A204.1 (cell line): ENCODE results near the gene PHETA1.
"Not testable (repeated sequence)": the region's sequence is repeated elsewhere in the genome, so short reads cannot be mapped to it uniquely, and the experiment has no call there.

Experiments used
- FAIRE-seq: peaks from 2 replicates; lab custom pipeline; 2012; peaks lifted over from hg19 to GRCh38; lab: Jason Lieb, UNC

The PHETA1 gene

GRCh38 chr12:111405149-111405858 lies 36.4 kb upstream of the PHETA1 start:
- FAIRE-seq = no peak

- FAIRE-seq = no peak
These were observed 35.7 kb upstream of the PHETA1 start for GRCh38 chr12:111404362-111405148.

DNA sequence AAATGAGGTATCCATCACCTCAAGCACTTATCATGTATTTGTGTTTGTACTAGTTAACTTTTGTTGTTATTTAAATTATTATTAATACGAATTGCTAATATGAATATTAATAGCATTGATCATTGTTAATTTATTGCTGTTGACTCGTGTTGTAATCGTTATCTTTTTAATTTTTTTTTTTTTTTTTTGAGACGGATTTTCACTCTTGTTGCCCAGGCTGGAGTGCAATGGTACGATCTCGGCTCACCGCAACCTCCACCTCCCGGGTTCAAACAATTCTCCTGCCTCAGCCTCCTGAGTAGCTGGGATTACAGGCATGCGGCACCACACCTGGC lies 33.6 kb upstream of the PHETA1 start:
- FAIRE-seq = not testable (repeated sequence)

DNA sequence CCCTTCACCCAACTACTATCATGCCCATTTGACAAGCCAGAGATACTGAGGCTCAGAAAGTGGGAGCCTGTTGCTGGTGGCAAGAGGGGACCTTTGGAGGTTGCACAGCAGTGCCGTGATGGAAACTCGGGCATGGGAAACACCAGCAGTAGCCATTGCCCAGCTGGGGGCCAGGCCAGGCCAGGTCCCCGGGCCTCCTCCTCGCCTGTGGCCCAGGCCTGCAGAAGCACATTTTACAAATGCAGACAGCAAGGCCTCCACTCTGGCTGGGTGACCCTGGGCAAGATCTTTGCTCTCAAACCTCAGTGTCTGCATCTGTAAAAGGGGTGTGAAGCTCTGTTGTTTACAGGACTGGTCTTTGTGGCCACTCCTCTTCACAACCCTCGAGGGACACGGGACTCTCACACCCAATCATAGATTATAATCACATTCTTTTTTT lies 32.3 kb upstream of the PHETA1 start:
- no peak for FAIRE-seq

DNA sequence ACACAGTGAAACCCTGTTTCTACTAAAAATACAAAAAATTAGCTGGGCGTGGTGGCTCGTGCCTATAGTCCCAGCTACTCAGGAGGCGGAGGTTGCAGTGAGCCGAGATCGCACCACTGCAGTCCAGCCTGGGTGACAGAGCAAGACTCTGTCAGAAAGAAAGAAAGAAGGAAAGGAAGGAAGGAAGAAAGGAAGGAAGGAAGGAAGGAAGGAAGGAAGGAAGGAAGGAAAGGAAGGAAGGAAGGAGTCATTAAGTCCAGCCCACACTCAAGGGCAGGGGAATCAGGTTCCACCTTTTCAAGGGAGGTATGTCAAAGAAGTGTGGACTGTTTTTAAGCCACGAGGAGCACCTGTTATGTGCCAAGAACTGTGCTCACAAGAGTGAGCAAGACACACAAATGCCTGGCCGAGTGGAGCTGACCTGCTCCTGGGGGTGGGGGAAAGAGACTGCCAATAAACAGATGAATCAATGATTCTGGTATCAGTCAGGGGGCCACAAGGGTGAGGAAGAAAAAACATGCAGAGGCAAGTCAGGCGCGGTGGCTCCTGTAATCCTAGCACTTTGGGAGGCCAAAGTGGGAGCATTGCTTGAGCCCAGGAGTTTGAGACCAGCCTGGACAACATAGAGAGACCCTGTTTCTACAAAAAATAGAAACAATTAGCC lies 31.0 kb upstream of the PHETA1 start:
- not testable (repeated sequence) for FAIRE-seq

- FAIRE-seq = no peak
These were observed 29.6 kb upstream of the PHETA1 start for GRCh38 chr12:111398530-111398929.

DNA sequence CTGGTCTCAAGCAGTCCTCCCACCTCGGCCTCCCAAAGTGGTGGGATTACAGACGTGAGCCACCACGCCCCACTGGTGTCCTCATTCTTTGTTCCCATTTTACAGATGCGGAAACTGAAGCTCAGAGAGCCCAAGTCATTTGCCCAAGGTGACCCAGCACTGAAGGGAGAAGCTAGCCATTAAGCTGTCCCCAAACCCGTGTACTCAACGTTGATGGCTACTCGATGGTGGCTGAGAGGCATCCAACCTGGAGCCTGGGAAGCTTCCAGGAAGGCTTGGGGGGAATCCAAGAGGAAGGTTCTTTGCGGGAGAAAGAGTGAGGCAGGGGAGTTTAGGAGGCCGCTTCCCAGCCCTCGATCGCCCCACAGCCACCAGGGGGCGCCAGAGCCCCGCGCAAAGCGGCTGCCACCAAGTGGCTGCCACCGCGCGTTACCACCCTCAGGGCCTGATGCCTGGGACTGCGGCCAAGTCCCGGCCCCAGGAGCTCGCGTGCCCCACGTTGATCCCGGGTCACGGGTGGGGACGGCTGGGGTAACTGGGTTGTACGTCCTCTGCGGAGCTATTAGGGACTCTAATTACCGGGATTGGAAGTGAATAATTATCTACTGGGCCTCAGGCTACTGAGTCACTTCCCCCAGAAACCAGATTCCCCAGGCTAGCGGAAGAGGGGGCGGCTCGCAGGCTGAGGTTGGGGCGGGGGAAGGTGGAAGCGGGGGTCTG lies 28.0 kb upstream of the PHETA1 start:
- no peak for FAIRE-seq

GRCh38 chr12:111396271-111396670 lies 27.4 kb upstream of the PHETA1 start:
- FAIRE-seq = not testable (repeated sequence)

DNA sequence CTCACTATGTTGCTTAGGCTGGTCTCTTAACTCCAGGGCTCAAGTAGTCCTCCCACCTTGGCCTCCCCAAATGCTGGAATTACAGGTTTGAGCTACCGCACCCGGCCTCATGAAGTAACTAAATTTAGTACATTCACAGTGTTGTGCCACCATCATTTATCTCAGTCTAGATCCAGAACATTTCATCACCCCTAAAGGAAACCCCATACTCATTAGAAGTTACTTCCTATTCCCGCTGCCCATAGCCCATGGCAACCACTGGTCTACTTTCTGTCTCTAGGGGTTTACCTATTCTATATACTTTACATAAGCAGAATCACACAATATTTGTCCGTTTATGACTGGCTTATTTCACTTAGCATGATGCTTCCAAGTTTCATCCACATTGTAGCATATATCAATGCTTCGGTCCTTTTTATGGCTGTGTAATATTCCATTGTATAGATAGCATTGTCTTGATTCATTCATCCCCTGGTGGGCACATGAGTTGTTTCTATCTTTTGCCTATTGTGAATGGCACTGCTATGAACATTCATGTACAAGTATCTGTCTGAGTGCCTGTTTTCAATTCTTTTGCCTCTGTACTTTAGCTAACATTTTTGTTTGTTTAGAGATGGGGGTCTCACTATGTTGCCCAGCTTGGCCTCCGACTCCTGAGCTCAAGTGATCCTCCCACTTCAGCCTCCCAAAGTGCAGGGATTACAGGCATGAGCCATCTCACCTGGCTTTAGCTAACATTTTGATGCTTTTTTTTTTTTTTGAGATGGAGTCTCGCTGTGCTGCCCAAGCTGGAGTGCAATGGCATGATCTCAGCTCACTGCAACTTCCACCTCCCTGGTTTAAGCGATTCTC lies 26.7 kb upstream of the PHETA1 start:
- FAIRE-seq = no peak

GRCh38 chr12:111394480-111394879 lies 25.6 kb upstream of the PHETA1 start:
- no peak for FAIRE-seq

DNA sequence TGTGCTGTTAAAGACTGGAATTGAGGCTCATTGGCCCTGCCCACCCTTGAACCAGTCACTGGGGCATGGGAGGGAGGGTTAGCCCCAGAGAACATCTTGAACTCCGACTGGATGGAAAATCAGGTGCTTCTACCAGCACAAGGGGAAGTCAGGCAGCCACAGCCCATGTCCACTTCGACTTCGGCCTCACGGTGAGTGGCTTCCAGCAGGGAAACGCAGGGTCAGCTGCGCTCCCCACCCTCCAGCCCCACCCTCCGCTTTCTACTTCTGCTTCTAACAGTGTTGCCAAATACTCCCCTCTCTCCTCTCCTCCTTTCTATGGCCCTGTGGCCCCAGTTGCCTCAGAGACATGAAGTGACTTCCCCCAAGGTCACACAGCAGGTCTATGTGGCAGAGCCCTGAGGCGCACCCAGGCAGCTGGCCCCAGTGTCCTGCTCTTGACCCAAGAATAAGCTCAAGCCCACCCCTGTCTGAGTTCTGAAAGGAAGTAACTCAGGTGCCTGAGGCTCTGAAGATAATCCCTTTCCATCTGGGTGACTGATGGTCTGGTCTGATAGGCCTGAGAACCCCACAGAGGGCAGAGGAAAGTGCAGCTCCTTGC lies 24.9 kb upstream of the PHETA1 start:
- no peak for FAIRE-seq

DNA sequence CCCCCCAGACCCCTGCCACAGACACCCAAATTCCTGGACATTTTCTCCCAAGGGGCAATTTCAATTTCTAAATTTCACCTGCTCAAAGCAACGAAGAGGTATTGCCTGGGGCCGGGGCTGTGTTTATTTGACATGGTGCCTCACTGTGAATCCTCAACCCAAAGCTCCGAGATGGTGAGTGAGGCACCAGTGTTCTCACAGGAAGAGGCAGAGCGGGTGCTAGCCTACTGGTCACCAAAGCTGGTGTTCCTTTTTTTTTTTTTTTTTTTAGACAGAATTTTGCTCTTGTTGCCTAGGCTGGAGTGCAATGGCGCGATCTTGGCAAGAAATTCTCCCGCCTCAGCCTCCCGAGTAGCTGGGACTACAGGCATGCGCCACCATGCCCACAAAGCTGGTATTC lies 22.0 kb upstream of the PHETA1 start:
- FAIRE-seq = no peak

DNA sequence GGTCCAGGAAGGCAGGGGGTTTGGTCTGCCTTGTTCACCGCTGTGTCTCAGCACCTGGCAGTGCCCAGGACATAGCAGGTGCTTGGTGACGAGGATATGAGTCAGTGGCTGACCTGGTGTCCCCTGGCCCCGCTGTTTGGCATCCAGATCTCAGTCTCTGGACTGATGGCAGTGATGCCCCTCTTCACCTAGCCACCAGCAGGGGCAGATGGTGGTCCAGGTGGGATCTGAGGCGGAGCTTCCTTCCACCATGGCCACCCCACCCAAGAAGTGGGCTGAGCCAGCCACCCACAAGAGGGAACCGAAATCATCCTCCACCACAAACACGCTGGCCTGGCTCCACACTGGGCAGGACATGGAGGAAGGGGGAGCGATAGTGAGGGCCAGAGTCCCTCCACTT lies 20.7 kb upstream of the PHETA1 start:
- FAIRE-seq = no peak

DNA sequence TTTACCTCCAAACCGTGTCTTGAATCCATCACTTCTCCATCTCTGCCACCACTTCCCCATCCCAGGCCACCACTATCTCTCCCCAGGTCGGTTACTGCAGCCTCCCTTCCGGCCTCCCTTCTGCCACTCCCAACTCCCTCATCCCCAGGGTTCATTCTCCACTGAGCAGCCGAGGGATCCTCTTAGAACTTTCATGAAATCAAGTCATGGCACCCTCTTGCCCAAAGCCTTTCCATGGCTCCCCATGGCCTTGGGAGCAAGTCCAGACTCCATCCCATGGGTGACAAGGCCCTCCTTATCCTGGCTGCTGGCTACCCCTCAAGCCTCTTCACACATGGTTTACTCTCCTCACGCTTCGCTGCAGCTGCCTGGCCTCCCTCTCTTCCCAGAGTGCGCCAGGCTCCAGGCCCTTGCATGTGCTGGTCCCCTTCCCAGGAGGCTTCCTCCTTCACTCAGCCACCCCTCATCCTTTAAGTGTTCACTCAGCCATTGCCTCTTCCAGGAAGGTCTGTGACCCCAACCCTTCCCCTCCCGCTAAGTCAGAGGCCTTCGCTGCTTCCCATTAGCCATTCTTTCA lies 18.9 kb upstream of the PHETA1 start:
- FAIRE-seq = no peak

DNA sequence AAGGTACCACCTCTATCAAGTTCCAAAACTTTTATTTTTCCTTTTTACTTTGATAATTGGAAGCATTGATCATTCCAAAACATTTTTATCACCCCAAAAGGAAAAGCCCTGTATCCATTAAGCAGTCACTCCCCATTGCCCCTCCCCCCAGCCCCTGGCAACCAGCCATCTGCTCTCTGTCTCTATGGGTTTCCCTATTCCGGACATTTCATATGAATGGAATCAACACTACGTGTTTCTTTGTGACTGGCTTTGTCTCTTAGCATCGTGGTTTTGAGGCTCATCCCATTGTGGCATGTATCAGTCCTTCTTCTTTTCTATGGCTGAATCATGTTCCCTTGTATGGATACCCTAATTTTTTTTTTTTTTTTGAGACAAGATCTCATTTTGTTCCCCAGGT lies 18.0 kb upstream of the PHETA1 start:
- FAIRE-seq = no peak

DNA sequence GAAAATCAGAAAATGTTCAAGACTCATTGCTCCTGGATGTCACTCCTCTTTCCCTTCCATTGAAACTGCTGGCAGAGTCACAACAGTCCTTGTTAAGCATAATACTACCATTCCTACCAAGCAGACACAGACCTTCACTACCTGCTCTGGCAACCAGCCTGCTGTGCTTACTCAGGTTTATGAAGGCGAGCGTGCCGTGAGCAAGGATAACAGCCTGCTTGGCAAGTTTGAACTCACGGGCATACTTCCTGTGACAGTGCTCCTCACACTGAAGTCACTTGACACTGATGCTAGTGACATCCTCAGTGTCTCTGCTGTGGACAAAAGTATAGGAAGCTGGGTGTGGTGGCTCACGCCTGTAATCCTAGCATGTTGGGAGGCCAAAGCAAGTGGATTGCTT lies 15.7 kb upstream of the PHETA1 start:
- no peak for FAIRE-seq

- no peak for FAIRE-seq
These were observed 11.2 kb upstream of the PHETA1 start for GRCh38 chr12:111379942-111380554.

DNA sequence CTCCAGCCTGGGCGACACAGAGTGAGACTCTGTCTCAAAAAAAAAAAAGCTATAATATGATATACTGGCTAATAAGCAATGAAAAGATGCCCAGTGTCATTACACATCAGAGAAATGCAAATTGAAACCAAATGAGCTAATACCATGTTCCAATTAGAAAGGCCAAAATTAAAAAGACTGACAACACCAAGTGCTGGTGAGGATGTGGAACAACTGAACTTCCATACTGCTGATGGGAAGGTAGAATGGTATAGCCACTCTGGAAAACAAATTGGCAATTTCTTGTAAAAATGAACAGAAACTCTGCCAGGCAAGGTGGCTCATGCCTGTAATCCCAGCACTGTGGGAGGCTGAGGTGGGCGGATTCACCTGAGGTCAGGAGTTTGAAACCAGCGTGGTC lies 8.5 kb upstream of the PHETA1 start:
- FAIRE-seq = no peak

DNA sequence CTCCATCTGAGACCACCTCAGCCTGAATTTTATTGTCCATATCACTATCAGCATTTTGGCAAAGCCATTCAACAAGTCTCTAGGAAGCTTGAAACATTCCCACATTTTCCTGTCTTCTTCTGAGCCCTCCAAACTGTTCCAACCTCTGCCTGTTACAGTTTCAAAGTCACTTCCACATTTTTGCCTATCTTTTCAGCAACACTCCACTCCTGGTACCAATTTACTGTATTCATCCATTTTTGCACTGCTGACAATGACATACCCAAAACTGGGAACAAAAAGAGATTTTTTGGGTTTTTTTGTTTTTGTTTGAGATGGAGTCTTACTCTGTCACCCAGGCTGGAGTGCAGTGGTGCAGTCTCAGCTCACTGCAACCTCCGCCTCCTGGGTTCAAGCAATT lies 4.3 kb upstream of the PHETA1 start:
- FAIRE-seq = not testable (repeated sequence)

GRCh38 chr12:111369496-111370220 lies 763 bp upstream of the PHETA1 start:
- FAIRE-seq = no peak
